Activated naive CD8-positive, alpha-beta T cell treated with anti-CD3 and anti-CD28 coated beads for 36 hours (primary cell): ENCODE data around the gene CD84. TPM values are rescaled to one million over a fixed set of nuclear protein-coding genes. Genes with fewer than 3 reads are reported as not detected.
"Not testable (repeated sequence)": the region's sequence is repeated elsewhere in the genome, so short reads cannot be mapped to it uniquely, and the experiment has no call there.

Source experiments
- DNase-seq: peaks from one replicate; pipeline ENCODE4 v3.0.0; 2021
- H3K27ac Mint-ChIP-seq: one replicate; pipeline ENCODE4 v1.8.0; 2022; ENCODE audit warnings: mild to moderate bottlenecking, moderate library complexity, mixed read lengths
- H3K27me3 Mint-ChIP-seq: one replicate; pipeline ENCODE4 v1.8.0; 2022; ENCODE audit warnings: mild to moderate bottlenecking, mixed read lengths
- H3K36me3 Mint-ChIP-seq: one replicate; pipeline ENCODE4 v1.8.0; 2021; ENCODE audit warnings: mild to moderate bottlenecking, mixed read lengths
- H3K4me1 Mint-ChIP-seq: one replicate; pipeline ENCODE4 v1.8.0; 2021; ENCODE audit warnings: mixed read lengths
- H3K4me3 Mint-ChIP-seq: one replicate; pipeline ENCODE4 v1.8.0; 2022; ENCODE audit warnings: mild to moderate bottlenecking, moderate library complexity, mixed read lengths
- H3K9me3 Mint-ChIP-seq: one replicate; pipeline ENCODE4 v1.8.0; 2022; ENCODE audit warnings: mixed read lengths
- total RNA-seq, 2 experiments: library from RNA; stranded (reverse); gene quantifications; one replicate each; pipeline ENCODE4 v1.2.3, GENCODE V29; 2021

Gene CD84
- total RNA-seq, 2 experiments from 2014 or later: 13.5 to 13.7 TPM

DNA sequence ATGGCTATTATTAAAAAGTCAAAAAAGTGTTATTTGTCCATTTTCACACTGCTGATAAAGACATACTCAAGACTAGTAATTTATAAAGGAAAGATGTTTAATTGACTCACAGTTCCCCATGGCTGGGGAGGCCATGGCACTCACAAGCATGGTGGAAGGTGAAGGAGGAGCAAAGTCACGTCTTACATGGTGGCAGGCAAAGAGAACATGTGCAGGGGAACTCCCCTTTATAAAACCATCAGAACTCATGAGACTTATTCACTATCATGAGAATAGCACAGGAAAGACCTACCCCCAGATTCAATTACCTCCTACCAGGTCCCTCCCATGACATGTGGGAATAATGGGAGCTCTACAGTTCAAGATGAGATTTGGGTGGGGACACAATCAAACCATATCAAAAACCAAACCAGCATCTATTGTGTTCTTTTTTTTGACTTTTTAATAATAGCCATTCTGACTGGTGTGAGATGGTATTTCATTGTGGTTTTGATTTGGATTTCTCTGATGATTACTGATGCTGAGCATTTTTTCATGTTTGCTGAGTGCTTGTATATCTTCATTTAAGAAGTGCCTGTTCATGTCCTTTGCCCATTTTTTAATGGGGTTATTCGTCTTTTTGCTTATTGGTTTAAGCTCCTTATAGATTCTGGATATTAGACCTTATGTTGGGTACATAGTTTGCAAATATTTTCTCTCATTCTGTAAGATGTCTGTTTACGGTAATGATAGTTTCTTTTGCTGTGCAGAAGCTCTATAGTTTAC is 80.8 kb downstream of the CD84 start:
- DNase-seq, H3K4me3 Mint-ChIP-seq, H3K27me3 Mint-ChIP-seq: not testable (repeated sequence)
- H3K36me3 Mint-ChIP-seq: peaks cover 55% of the 10 kb centered on the region
- H3K9me3 Mint-ChIP-seq: peaks cover 31% of the 10 kb centered on the region
- peaks cover 52% of the 10 kb centered on the region for H3K4me1 Mint-ChIP-seq
- H3K27ac Mint-ChIP-seq: peak overlapping the region; percentile 43

DNA sequence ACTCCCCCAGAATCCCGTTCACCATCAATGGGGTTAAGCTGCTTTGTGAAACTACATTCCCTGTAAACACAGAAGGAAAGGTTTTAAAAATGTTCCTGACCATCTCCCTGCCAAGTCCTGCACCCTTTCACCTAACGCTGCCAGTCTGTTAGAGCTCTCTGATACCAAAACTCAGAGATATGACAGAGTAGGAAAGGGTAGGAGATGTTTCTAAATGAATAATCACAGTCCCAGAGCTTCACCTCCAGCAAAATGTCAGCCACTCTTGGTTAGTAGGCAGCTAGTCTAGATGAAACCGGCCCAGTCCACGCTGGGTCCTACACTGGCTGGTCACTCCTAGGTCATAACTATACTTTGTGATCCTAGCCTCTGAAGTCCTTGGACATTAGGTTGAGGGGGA is 83.0 kb downstream of the CD84 start:
- peaks cover 35% of the 10 kb centered on the region for H3K4me1 Mint-ChIP-seq
- H3K4me3 Mint-ChIP-seq: no peak overlapping the region
- H3K27ac Mint-ChIP-seq: peak overlapping the region; percentile 9
- no peaks in the 10 kb centered on the region for H3K27me3 Mint-ChIP-seq
- DNase-seq: no peak
- peaks cover 24% of the 10 kb centered on the region for H3K9me3 Mint-ChIP-seq
- peaks cover 35% of the 10 kb centered on the region for H3K36me3 Mint-ChIP-seq

DNA sequence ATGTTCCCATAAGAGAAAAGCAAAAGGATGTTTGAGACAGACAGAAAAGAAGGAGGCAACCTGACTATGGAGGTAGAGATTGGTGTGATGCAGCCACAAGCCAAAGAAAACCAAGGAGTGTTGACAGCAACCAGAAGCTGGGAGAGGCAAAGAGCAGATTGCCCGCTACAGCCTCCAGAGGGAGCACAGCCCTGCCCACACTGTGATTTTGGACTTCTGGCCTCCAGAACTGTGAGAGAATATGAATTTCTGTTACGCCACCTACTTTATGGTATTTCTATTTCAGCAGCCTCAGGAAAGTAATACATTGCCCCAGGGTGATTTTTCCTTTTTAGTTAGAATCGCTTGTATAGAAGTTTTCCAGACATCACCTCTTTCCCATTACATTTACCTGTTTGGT is 84.7 kb downstream of the CD84 start:
- H3K27ac Mint-ChIP-seq: no peak overlapping the region
- H3K9me3 Mint-ChIP-seq: peaks cover 19% of the 10 kb centered on the region
- H3K27me3 Mint-ChIP-seq: no peaks in the 10 kb centered on the region
- DNase-seq: no peak
- H3K36me3 Mint-ChIP-seq: peaks cover 37% of the 10 kb centered on the region
- no peak overlapping the region for H3K4me3 Mint-ChIP-seq
- H3K4me1 Mint-ChIP-seq: peaks cover 36% of the 10 kb centered on the region

DNA sequence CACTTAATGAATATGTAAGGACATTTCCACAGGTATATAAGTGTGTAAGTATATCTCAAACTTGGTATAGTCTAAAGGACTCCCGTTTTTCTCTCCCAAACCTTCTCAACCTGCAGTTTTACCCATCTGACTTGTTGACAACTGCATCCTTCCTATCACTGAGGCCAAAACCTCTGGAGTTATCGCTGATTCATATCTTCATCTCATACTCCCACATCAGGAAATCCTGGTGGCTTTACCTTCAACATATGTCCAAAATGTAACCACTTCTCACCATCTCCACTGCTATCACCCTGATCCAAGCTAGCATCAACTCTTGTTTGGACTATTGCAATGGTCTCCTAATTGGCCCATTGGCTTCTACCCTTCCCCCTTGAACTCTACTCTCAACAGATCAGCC is 86.7 kb downstream of the CD84 start:
- H3K36me3 Mint-ChIP-seq: peaks cover 32% of the 10 kb centered on the region
- no peak overlapping the region for H3K4me3 Mint-ChIP-seq
- H3K4me1 Mint-ChIP-seq: peaks cover 28% of the 10 kb centered on the region
- H3K9me3 Mint-ChIP-seq: peaks cover 4% of the 10 kb centered on the region
- DNase-seq: no peak
- H3K27ac Mint-ChIP-seq: no peak overlapping the region
- H3K27me3 Mint-ChIP-seq: no peaks in the 10 kb centered on the region

DNA sequence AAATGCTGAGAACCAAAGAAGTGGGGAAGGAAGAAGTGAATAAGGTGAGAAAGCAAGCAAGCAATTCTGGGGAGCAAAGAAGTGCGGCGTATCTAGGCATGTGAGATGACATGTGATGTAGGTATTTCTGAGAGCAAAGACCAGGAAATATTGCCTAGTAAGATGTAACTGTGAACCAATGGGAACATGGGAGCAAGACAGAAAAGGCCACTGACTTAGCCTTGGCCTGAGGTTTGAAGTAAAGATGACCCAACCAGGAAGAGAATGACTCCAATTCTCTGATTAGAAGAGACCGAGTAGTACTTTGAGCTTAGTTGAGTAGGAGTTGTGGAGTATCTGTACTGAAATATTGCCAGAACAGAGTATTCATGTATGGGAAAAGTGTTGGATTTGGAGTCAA is 87.3 kb downstream of the CD84 start:
- no peak overlapping the region for H3K4me3 Mint-ChIP-seq
- no peaks in the 10 kb centered on the region for H3K27me3 Mint-ChIP-seq
- H3K4me1 Mint-ChIP-seq: peaks cover 23% of the 10 kb centered on the region
- DNase-seq: no peak
- H3K27ac Mint-ChIP-seq: no peak overlapping the region
- H3K36me3 Mint-ChIP-seq: peaks cover 31% of the 10 kb centered on the region
- H3K9me3 Mint-ChIP-seq: peaks cover 4% of the 10 kb centered on the region

Other genes starting within 250 kb of the CD84 start
- gene COPA, start 236.2 kb downstream of the CD84 start, total RNA-seq: 100 to 1,000 TPM; 110 to 119 TPM
- gene NCSTN, start 236.1 kb downstream of the CD84 start, total RNA-seq: 10 to 100 TPM; 49.5 to 53.5 TPM
- under 1 TPM; 0.34 to 0.52 TPM for gene NHLH1, start 212.4 kb downstream of the CD84 start, total RNA-seq
- under 1 TPM; 0.24 to 0.31 TPM for gene VANGL2, start 178.9 kb downstream of the CD84 start, total RNA-seq
- gene SLAMF6, start 56.2 kb downstream of the CD84 start, total RNA-seq: 10 to 100 TPM; 46.8 to 48.1 TPM
- gene SLAMF1, start 67.5 kb upstream of the CD84 start, total RNA-seq: 10 to 100 TPM; 39.8 to 41.6 TPM
- 100 to 1,000 TPM; 376 to 385 TPM for gene CD48, start 132.3 kb upstream of the CD84 start, total RNA-seq
- 100 to 1,000 TPM; 152 to 162 TPM for gene SLAMF7, start 159.8 kb upstream of the CD84 start, total RNA-seq
- 10 to 100 TPM; 28.3 to 29.0 TPM for gene LY9, start 216.7 kb upstream of the CD84 start, total RNA-seq